GM21786 (cell line): ENCODE measurements around the gene TNF.

Source experiments
- ATAC-seq: cut with Tn5 transposase; IDR thresholded peaks from one replicate; pipeline ENCODE4 v1.9.1; 2021; ENCODE audit not compliant: unreplicated experiment

Gene TNF

GRCh38 chr6:31575335-31575901 is at the start of gene TNF:
TSS of gene TNF (plus strand) at chr6:31575565. CDS start at chr6:31575742, 177 bp downstream.
- ATAC-seq, result no peak

DNA sequence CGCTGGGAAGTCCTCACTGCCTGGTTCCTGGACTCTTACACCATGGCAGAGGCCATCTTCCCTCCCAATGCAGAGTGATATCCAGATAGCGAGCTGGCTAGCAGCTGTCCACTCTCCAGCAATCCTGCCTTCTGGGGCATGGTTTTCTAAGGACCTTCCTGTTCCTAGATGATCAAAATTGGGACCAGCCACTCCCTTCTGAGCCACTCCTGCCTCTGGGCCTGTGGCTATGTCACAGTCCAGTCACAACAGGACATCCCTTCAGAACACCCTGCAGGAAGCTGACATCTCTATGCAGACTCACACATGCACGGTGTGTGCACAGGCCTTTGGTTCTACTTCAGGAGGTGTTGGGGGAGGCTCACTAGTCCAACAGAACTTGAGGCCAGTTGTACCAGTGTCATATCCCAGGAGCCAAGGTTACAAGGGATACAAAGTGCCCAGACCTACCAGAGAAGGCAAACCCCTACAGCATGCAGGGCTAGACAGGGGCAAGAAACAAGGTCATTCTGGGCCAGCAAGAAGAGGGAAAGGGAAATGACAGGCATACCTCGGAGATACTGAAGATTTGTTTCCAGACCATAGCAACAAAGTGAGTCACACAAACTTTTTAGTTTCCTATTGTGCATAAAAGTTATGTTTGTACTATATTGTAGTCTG is 49.3 kb upstream of the TNF start:
- ATAC-seq, result no peak

- no peak for ATAC-seq
Observed at GRCh38 chr6:31528307-31528777, 47.0 kb upstream of the TNF start.

- ATAC-seq, result no peak
Observed at GRCh38 chr6:31528821-31529328, 46.5 kb upstream of the TNF start, which contains the start of gene MCCD1. TSS of gene MCCD1 (plus strand) at chr6:31528962. CDS start at chr6:31529015, 53 bp downstream.

GRCh38 chr6:31529329-31530150 is 45.8 kb upstream of the TNF start:
- ATAC-seq, result no peak

DNA sequence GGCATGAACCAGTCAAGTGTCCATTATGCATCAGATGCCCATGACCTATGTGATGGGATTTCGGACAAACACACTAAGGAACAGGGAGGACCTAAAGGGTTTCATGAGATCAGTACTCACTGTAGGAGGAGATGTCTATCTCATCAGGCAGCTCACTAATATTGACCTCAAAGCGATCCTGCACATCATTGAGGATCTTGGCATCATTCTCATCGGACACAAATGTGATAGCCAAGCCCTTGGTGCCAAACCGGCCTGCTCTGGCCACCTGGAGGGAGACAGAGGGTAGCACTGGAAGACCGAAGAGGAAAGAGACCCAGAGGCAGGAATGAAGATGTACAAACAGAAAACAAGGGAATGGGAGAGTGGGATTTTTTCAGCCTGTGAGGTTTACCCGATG is 44.7 kb upstream of the TNF start:
- ATAC-seq, result no peak

- no peak for ATAC-seq
Observed at GRCh38 chr6:31531162-31531561, 44.2 kb upstream of the TNF start.

GRCh38 chr6:31531771-31532643 is 43.4 kb upstream of the TNF start:
- no peak for ATAC-seq

DNA sequence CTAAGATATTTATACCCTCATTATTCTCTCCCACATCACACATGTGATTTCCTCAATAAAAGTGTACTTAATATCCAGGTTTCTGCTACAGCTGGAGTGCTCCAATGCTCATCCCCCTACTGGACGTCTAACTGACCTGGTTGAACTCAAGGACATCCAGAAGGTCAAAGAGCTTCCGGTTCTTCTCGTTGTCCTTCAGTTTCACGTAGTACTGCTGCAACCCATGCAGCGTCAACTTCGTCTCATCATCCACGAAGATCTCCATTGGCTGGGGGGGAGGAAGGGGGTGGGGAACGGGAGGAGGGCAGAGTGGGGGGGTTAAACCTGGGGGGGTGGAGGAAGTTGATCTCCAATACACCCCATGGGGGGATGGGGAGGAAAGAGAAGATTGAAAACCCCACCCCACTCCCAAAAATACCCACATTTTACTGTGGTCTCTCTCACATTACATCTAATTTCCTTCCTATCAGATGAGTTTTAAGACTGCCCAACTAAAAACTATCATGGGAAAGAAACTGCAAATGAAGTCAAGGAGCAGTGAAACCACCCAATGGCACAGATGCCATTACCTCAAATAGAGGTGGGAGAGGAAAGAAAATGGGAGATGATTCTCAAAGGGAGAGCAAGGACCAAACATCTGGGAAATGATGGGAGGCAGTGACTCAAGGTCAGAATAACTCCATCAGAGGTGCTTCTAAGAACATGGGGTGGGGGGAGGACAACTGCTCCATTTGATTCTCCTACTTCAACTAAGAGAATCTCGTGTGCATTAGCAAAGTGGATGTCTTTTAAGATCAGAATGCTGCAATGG is 42.5 kb upstream of the TNF start:
- ATAC-seq, result no peak

GRCh38 chr6:31533455-31533841 is 41.9 kb upstream of the TNF start:
- ATAC-seq, result no peak

DNA sequence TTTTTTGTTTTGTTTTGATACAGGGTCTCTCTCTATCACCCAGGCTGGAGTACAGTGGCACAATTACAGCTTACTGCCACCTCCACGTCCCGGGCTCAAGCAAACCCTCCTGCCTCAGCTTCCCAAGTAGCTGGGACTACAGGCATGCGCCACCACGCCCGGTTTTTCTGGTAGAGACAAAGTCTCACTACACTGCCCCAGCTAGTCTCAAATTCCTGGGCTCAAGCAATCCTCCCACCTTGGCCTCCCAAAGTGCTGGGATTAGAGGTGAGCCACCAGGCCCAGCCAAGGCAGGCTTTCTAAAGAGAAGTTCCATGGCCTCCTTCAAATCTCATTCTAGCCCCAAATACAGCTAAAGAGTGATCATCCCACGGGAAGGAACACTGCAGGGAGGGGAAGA is 41.4 kb upstream of the TNF start:
- ATAC-seq, result no peak

DNA sequence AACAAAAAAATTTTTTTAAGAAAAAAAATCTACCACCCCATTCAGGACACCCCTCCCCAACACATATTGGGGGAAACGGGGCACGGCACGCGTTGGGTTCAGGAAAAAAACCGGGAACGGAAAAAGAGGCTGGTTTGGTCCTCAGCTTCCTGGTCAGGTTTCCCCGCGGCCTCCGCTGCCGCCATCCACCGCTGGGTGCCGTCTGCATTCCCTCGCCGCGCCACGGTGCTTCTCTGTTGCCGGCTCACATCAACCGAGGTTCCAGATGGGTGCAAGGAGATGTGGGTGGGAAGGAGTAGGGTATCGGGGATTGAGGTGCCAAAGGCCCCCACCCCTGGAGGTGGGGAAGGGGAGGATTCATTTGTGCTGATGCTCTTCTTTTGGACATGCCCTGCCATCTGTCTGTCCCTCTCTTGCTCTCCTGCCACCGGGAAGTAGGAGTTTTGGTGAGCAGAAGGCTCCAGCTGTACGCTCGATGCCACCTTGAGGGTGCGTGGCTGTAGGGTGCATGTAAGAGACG is 40.8 kb upstream of the TNF start:
- ATAC-seq, result no peak

- ATAC-seq, result no peak
Observed at GRCh38 chr6:31535538-31536324, 39.6 kb upstream of the TNF start.

GRCh38 chr6:31538805-31539400 is 36.5 kb upstream of the TNF start:
- ATAC-seq, result no peak

- ATAC-seq, result no peak
Observed at GRCh38 chr6:31540640-31541039, 34.7 kb upstream of the TNF start.

GRCh38 chr6:31541059-31541657 is 34.2 kb upstream of the TNF start:
- no peak for ATAC-seq

DNA sequence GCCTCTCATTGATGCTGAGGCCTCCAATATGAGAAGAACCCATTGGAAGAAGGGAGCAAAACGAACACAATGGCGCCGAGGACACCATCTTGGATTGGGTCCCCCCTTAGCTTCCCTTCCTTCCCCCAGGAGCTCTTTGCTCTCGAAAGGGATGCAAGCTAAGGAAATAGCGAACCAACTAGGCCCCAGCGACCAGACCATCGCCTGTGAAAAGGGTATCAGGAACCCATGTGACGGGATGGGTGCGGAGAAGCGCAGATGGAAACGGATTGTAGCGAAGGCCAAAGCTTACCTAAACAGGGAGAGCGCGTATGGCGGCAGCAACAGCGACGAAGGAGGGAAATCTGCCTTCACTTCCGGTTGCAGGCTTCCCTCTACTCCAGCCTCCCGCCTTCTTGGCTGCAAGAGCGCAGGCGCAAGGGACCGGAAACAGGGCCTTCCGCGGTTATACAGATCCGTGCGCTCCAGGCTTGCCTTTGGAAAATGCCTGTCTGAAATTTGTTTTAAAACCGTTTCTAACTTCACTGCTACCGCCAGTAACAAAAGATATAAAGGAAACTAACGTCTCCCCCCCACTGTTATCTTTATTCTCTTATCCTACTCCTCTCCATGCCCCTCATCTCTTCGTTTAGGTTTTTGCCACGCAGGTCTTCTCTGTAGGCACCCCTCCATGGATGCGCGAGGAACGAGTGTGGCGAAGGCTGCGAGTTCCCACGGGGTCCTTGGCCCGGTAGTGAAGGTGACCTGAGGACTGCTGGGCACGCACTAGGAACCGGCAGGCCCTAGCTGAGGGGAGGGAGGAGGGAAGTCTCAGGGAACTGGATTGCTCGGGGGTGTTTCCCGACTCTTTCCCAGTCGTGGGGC is 33.5 kb upstream of the TNF start, which contains the start of gene DDX39B:
Gene DDX39B (minus strand): TSS at position 346 of the 864 bp plus-strand sequence. CDS start 1,471 bp downstream, outside the sequence.
- peak; percentile 56 for ATAC-seq
